Endometrial microvascular endothelial cells (primary cell): ENCODE results near the gene HPD. TPM values are rescaled to one million over a fixed set of nuclear protein-coding genes. Genes with fewer than 3 reads are reported as not detected.

Source experiments
- in situ Hi-C: cut with HindIII; loops from 2 replicates; pipeline ENCODE4 v1.10.0; 2017; ENCODE audit warnings: low sequenced_read_pairs, low pct_unique_long_range_greater_than_20kb; ENCODE audit errors: inconsistent ontology term
- total RNA-seq: library from RNA; depleted of rRNA; stranded (reverse); fragments of >200 nt; gene quantifications from one replicate; pipeline ENCODE4 v1.2.3, GENCODE V29; 2015; ENCODE audit errors: inconsistent ontology term

The HPD gene
- total RNA-seq, 1 donor from 2014 or later: not detected

GRCh38 chr12:121814429-121815119, 44.1 kb downstream of the HPD start:
- in situ Hi-C loops: no loop called here

- in situ Hi-C loops: no loop called here
Measured at GRCh38 chr12:121813951-121814350, 44.7 kb downstream of the HPD start.

- in situ Hi-C loops: no loop called here
Measured at GRCh38 chr12:121812921-121813896, 45.5 kb downstream of the HPD start.

GRCh38 chr12:121812320-121812871, 46.3 kb downstream of the HPD start:
- in situ Hi-C loops: no loop called here

- in situ Hi-C loops: no loop called here
Measured at GRCh38 chr12:121811434-121812319, 47.0 kb downstream of the HPD start.

- in situ Hi-C loops: no loop called here
Measured at GRCh38 chr12:121810833-121811433, 47.7 kb downstream of the HPD start.

GRCh38 chr12:121810234-121810817, 48.3 kb downstream of the HPD start:
- in situ Hi-C loops: no loop called here

GRCh38 chr12:121809712-121810116, 48.9 kb downstream of the HPD start:
- in situ Hi-C loops: no loop called here

- in situ Hi-C loops: no loop called here
Measured at GRCh38 chr12:121808623-121809022, 50.0 kb downstream of the HPD start.

- in situ Hi-C loops: no loop called here
Measured at GRCh38 chr12:121807642-121808347, 50.9 kb downstream of the HPD start.

GRCh38 chr12:121806546-121807423, 51.9 kb downstream of the HPD start:
- in situ Hi-C loops: no loop called here

GRCh38 chr12:121806009-121806545, 52.6 kb downstream of the HPD start:
- in situ Hi-C loops: no loop called here

- in situ Hi-C loops: no loop called here
Measured at GRCh38 chr12:121805171-121806008, 53.3 kb downstream of the HPD start.

- in situ Hi-C loops: no loop called here
Measured at GRCh38 chr12:121804417-121805111, 54.1 kb downstream of the HPD start.

- in situ Hi-C loops: no loop called here
Measured at GRCh38 chr12:121803861-121804416, 54.7 kb downstream of the HPD start, which contains the start of gene SETD1B. SETD1B (plus strand) TSS chr12:121804009; CDS start chr12:121804738, 729 bp downstream.
